Measurements from ENCODE around the gene RIN1.

The RIN1 gene

GRCh38 chr11:66289548-66290329 is 46.5 kb downstream of the RIN1 start:
- DNase-seq (ENCODE audit: low spot score in 2 of 2): peak in 1 of 2 donors; percentile 57
- H3K9me3 Mint-ChIP-seq: no peaks in the 10 kb centered on the region
- ATAC-seq: peak; percentile 79

GRCh38 chr11:66288671-66289547 is 47.3 kb downstream of the RIN1 start, which contains the start of gene YIF1A:
YIF1A (minus strand) TSS chr11:66289143; CDS start chr11:66288985, 158 bp downstream.
- peak; percentile 95 to 98 for DNase-seq (ENCODE audit: low spot score in 2 of 2)
- Mint-ChIP-seq H3K4me1 (peaks cover 67% of the 10 kb centered on the region), H3K36me3 (peaks cover 32% of the 10 kb centered on the region), H3K4me3 (peak within 1 kb of the TSS; percentile 88), H3K9me3 (no peaks in the 10 kb centered on the region), H3K27ac (peak within 1 kb of the TSS; percentile 94)
- ATAC-seq: peak; percentile 95

More at GRCh38 chr11:66289548-66290329, 46.5 kb downstream of the RIN1 start:
- peak overlapping the region; percentile 94 for H3K27ac Mint-ChIP-seq
- peaks cover 67% of the 10 kb centered on the region for H3K4me1 Mint-ChIP-seq
- H3K4me3 Mint-ChIP-seq: peak overlapping the region; percentile 88
- H3K36me3 Mint-ChIP-seq: peaks cover 32% of the 10 kb centered on the region

- Mint-ChIP-seq H3K36me3 (peaks cover 34% of the 10 kb centered on the region), H3K4me1 (peaks cover 66% of the 10 kb centered on the region), H3K9me3 (no peaks in the 10 kb centered on the region), H3K4me3 (peak overlapping the region; percentile 88), H3K27ac (peak overlapping the region; percentile 94)
- ATAC-seq (no peak), DNase-seq (ENCODE audit: low spot score in 2 of 2) (no peak)
Measured at GRCh38 chr11:66287889-66288670, 48.2 kb downstream of the RIN1 start.

GRCh38 chr11:66287211-66287888 is 48.9 kb downstream of the RIN1 start:
- Mint-ChIP-seq H3K4me3 (peak overlapping the region; percentile 88), H3K9me3 (no peaks in the 10 kb centered on the region), H3K27ac (peak overlapping the region; percentile 94), H3K4me1 (peaks cover 66% of the 10 kb centered on the region), H3K36me3 (peaks cover 41% of the 10 kb centered on the region)
- no peak for ATAC-seq
- DNase-seq (ENCODE audit: low spot score in 2 of 2): no peak

GRCh38 chr11:66286699-66287098 is 49.5 kb downstream of the RIN1 start:
- ATAC-seq: no peak
- H3K4me1 Mint-ChIP-seq: peaks cover 71% of the 10 kb centered on the region
- no peak for DNase-seq (ENCODE audit: low spot score in 2 of 2)
- H3K27ac Mint-ChIP-seq: no peak overlapping the region
- H3K4me3 Mint-ChIP-seq: peak overlapping the region; percentile 88
- H3K9me3 Mint-ChIP-seq: no peaks in the 10 kb centered on the region
- H3K36me3 Mint-ChIP-seq: peaks cover 48% of the 10 kb centered on the region

GRCh38 chr11:66285250-66285947 is 50.8 kb downstream of the RIN1 start:
- H3K36me3 Mint-ChIP-seq: peaks cover 48% of the 10 kb centered on the region
- H3K4me1 Mint-ChIP-seq: peaks cover 73% of the 10 kb centered on the region
- H3K4me3 Mint-ChIP-seq: no peak overlapping the region
- ATAC-seq: no peak
- DNase-seq (ENCODE audit: low spot score in 2 of 2): no peak
- no peaks in the 10 kb centered on the region for H3K9me3 Mint-ChIP-seq
- peak overlapping the region; percentile 12 for H3K27ac Mint-ChIP-seq

- Mint-ChIP-seq H3K4me1 (peaks cover 69% of the 10 kb centered on the region), H3K36me3 (peaks cover 46% of the 10 kb centered on the region), H3K27ac (peak overlapping the region; percentile 48), H3K9me3 (no peaks in the 10 kb centered on the region), H3K4me3 (no peak overlapping the region)
- ATAC-seq (no peak), DNase-seq (ENCODE audit: low spot score in 2 of 2) (no peak)
Measured at GRCh38 chr11:66284526-66285078, 51.6 kb downstream of the RIN1 start.

GRCh38 chr11:66283461-66284105 is 52.7 kb downstream of the RIN1 start:
- ATAC-seq (no peak), DNase-seq (ENCODE audit: low spot score in 2 of 2) (no peak)
- peak overlapping the region; percentile 94 for H3K27ac Mint-ChIP-seq
- no peaks in the 10 kb centered on the region for H3K9me3 Mint-ChIP-seq
- peaks cover 43% of the 10 kb centered on the region for H3K36me3 Mint-ChIP-seq
- H3K4me3 Mint-ChIP-seq: no peak overlapping the region
- peaks cover 71% of the 10 kb centered on the region for H3K4me1 Mint-ChIP-seq

- peak overlapping the region; percentile 94 for H3K27ac Mint-ChIP-seq
- ATAC-seq (peak; percentile 90), DNase-seq (ENCODE audit: low spot score in 2 of 2) (peak; percentile 99)
- H3K36me3 Mint-ChIP-seq: peaks cover 35% of the 10 kb centered on the region
- H3K4me3 Mint-ChIP-seq: no peak overlapping the region
- H3K4me1 Mint-ChIP-seq: peaks cover 66% of the 10 kb centered on the region
- no peaks in the 10 kb centered on the region for H3K9me3 Mint-ChIP-seq
Measured at GRCh38 chr11:66282468-66283455, 53.5 kb downstream of the RIN1 start.
